SK-N-SH (cell line): ENCODE results near the gene RAB10.

Source experiments
- EZH2phosphoT487 ChIP-seq: fragments of 200-600 bp; sonication (generic); IDR thresholded peaks from 2 replicates; pipeline ENCODE4 v1.6.1; 2017; ENCODE audit warnings: low read depth, mixed run types, mild to moderate bottlenecking, antibody characterized with exemption, moderate library complexity, borderline replicate concordance
- GABPA ChIP-seq: IDR thresholded peaks from 2 replicates; pipeline ENCODE4 v1.4.0; 2012; ENCODE audit warnings: low read depth, mild to moderate bottlenecking
- POLR2AphosphoS5 ChIP-seq: IDR thresholded peaks from 2 replicates; pipeline ENCODE4 v1.6.1; 2012; ENCODE audit warnings: low read depth, low read length
- YY1 ChIP-seq: IDR thresholded peaks from 2 replicates; pipeline ENCODE4 v1.4.0; 2012; ENCODE audit warnings: low read depth, mild to moderate bottlenecking
- TF ChIP-seq, protein P1 (sequence below): IDR thresholded peaks from 2 replicates; pipeline ENCODE4 v1.6.1; 2012; ENCODE audit warnings: mild to moderate bottlenecking, low read depth, low read length, moderate library complexity
- TF ChIP-seq, protein P2 (sequence below): fragments of 200-600 bp; sonication (generic); IDR thresholded peaks from 2 replicates; pipeline ENCODE4 v1.6.1; 2017; ENCODE audit warnings: antibody characterized with exemption, mild to moderate bottlenecking, moderate library complexity
- TF ChIP-seq, protein P3 (sequence below): IDR thresholded peaks from 2 replicates; pipeline ENCODE4; 2012

DNA sequence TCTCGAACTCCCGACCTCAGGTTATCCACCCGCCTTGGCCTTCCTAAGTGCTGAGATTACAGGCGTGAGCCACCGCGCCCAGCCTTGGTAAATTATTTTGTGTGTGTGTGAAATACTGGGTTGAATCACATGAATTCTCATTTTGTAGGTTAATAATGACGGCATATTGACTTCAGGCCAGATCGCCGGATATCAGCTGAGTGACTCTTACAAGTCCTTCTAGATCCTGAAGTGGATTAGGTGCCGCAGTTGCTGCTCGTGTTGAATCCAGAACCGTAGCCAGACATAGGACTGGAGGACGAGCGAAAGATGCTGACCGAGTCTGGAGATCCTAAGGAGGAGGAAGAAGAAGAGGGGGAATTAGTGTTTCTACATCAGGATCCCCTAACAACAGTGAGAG, 39.4 kb upstream of the RAB10 start:
- TF ChIP-seq, protein P1, sequence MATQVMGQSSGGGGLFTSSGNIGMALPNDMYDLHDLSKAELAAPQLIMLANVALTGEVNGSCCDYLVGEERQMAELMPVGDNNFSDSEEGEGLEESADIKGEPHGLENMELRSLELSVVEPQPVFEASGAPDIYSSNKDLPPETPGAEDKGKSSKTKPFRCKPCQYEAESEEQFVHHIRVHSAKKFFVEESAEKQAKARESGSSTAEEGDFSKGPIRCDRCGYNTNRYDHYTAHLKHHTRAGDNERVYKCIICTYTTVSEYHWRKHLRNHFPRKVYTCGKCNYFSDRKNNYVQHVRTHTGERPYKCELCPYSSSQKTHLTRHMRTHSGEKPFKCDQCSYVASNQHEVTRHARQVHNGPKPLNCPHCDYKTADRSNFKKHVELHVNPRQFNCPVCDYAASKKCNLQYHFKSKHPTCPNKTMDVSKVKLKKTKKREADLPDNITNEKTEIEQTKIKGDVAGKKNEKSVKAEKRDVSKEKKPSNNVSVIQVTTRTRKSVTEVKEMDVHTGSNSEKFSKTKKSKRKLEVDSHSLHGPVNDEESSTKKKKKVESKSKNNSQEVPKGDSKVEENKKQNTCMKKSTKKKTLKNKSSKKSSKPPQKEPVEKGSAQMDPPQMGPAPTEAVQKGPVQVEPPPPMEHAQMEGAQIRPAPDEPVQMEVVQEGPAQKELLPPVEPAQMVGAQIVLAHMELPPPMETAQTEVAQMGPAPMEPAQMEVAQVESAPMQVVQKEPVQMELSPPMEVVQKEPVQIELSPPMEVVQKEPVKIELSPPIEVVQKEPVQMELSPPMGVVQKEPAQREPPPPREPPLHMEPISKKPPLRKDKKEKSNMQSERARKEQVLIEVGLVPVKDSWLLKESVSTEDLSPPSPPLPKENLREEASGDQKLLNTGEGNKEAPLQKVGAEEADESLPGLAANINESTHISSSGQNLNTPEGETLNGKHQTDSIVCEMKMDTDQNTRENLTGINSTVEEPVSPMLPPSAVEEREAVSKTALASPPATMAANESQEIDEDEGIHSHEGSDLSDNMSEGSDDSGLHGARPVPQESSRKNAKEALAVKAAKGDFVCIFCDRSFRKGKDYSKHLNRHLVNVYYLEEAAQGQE, result no peak
- TF ChIP-seq, protein P2, sequence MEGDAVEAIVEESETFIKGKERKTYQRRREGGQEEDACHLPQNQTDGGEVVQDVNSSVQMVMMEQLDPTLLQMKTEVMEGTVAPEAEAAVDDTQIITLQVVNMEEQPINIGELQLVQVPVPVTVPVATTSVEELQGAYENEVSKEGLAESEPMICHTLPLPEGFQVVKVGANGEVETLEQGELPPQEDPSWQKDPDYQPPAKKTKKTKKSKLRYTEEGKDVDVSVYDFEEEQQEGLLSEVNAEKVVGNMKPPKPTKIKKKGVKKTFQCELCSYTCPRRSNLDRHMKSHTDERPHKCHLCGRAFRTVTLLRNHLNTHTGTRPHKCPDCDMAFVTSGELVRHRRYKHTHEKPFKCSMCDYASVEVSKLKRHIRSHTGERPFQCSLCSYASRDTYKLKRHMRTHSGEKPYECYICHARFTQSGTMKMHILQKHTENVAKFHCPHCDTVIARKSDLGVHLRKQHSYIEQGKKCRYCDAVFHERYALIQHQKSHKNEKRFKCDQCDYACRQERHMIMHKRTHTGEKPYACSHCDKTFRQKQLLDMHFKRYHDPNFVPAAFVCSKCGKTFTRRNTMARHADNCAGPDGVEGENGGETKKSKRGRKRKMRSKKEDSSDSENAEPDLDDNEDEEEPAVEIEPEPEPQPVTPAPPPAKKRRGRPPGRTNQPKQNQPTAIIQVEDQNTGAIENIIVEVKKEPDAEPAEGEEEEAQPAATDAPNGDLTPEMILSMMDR, result no peak
- no peak for TF ChIP-seq POLR2AphosphoS5
- no peak for TF ChIP-seq EZH2phosphoT487
- no peak for TF ChIP-seq YY1
- TF ChIP-seq, protein P3, sequence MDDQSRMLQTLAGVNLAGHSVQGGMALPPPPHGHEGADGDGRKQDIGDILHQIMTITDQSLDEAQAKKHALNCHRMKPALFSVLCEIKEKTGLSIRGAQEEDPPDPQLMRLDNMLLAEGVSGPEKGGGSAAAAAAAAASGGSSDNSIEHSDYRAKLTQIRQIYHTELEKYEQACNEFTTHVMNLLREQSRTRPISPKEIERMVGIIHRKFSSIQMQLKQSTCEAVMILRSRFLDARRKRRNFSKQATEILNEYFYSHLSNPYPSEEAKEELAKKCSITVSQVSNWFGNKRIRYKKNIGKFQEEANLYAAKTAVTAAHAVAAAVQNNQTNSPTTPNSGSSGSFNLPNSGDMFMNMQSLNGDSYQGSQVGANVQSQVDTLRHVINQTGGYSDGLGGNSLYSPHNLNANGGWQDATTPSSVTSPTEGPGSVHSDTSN, result no peak
- no peak for TF ChIP-seq GABPA
